ENCODE data around the gene FSTL5.

DNA sequence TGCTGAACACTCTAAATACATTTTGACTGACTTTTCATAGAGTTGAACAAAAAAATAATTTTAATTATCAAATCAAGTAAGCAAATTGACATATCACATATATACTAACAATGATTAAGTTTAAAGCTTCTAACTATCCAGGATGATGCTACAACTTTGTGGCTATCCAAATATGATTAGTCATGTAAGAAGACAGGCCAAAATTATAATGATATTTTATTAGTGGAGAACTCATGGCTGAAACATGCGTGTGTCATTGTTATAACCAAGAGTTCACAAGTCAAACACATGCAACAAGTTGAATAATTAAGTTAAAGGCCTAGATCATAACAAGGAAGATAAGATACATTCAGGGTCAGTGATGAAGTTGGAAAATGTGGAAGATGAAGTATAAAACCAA, 346.8 kb downstream of the FSTL5 start:
- TF ChIP-seq, protein P1, sequence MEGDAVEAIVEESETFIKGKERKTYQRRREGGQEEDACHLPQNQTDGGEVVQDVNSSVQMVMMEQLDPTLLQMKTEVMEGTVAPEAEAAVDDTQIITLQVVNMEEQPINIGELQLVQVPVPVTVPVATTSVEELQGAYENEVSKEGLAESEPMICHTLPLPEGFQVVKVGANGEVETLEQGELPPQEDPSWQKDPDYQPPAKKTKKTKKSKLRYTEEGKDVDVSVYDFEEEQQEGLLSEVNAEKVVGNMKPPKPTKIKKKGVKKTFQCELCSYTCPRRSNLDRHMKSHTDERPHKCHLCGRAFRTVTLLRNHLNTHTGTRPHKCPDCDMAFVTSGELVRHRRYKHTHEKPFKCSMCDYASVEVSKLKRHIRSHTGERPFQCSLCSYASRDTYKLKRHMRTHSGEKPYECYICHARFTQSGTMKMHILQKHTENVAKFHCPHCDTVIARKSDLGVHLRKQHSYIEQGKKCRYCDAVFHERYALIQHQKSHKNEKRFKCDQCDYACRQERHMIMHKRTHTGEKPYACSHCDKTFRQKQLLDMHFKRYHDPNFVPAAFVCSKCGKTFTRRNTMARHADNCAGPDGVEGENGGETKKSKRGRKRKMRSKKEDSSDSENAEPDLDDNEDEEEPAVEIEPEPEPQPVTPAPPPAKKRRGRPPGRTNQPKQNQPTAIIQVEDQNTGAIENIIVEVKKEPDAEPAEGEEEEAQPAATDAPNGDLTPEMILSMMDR (IDR thresholded peaks at IDR 0.05 in 2 of 3, conservative IDR thresholded peaks at IDR 0.05 in 1 of 3; ENCODE audit: control insufficient read depth in 2 of 3, extremely low read depth in 1 of 3, insufficient read depth in 1 of 3, low read depth in 3 of 3, low read length in 3 of 3): no peak
- no peak for TF ChIP-seq EZH2 (IDR thresholded peaks at IDR 0.05; ENCODE audit: borderline replicate concordance, control insufficient read depth, low read depth, low read length)
- no peak for TF ChIP-seq NFYA (IDR thresholded peaks at IDR 0.05; ENCODE audit: borderline replicate concordance, low read depth, low read length)
- TF ChIP-seq, protein P2, sequence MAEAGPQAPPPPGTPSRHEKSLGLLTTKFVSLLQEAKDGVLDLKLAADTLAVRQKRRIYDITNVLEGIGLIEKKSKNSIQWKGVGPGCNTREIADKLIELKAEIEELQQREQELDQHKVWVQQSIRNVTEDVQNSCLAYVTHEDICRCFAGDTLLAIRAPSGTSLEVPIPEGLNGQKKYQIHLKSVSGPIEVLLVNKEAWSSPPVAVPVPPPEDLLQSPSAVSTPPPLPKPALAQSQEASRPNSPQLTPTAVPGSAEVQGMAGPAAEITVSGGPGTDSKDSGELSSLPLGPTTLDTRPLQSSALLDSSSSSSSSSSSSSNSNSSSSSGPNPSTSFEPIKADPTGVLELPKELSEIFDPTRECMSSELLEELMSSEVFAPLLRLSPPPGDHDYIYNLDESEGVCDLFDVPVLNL (IDR thresholded peaks at IDR 0.05; ENCODE audit: low read depth, low read length): no peak

Data from GM12878 (cell line).